ENCODE data around the gene CSAG1. TPM values are rescaled to one million over a fixed set of nuclear protein-coding genes. Genes with fewer than 3 reads are reported as not detected.
"Not testable (repeated sequence)": the region's sequence is repeated elsewhere in the genome, so short reads cannot be mapped to it uniquely, and the experiment has no call there.

The CSAG1 gene
- total RNA-seq, 1 experiment from 2014 or later, result 1.2 TPM

GRCh38 chrX:152769549-152770289 is 36.2 kb upstream of the CSAG1 start, which contains the start of gene MAGEA6:
TSS of gene MAGEA6 (minus strand) at chrX:152769689. CDS start at chrX:152767650, 2,039 bp downstream.
- CTCF ChIA-PET; H4K20me1 ChIP-seq (ENCODE audit: insufficient read depth); POLR2A ChIA-PET: not testable (repeated sequence)

GRCh38 chrX:152766562-152766961 is 33.0 kb upstream of the CSAG1 start:
- RAD21 ChIA-PET (ENCODE audit: low non-redundant PET in 1 of 2, low total read pairs in 2 of 2, uncharacterized antibody in 2 of 2, unreplicated experiment in 2 of 2); H3K27me3 ChIP-seq (ENCODE audit: insufficient read depth, low read length); H3K79me2 ChIP-seq (ENCODE audit: insufficient read depth, low read length); H3K27ac ChIP-seq (ENCODE audit: low read depth, low read length); H3K4me2 ChIP-seq (ENCODE audit: low read length); CTCF ChIA-PET; H2AFZ ChIP-seq (ENCODE audit: low read depth, low read length, poor library complexity, severe bottlenecking); BruUV-seq (replicated peaks); ATAC-seq; H3K9me3 ChIP-seq (ENCODE audit: control insufficient read depth in 1 of 2, insufficient read depth in 1 of 2, low read depth in 1 of 2, low read length in 2 of 2); DNase-seq (ENCODE audit: low read depth, low spot score); H3K4me3 ChIP-seq (replicated peaks in 1 of 2; ENCODE audit: low read depth in 1 of 2, low read length in 2 of 2); H4K20me1 ChIP-seq (ENCODE audit: insufficient read depth); H3K9ac ChIP-seq (ENCODE audit: low read length); H3K9me2 ChIP-seq (ENCODE audit: insufficient read depth); H3K36me3 ChIP-seq (ENCODE audit: control insufficient read depth in 1 of 2, insufficient read depth in 2 of 2, low read length in 2 of 2); POLR2A ChIA-PET; intact Hi-C loops (cut with micrococcal nuclease); H3K4me1 ChIP-seq (ENCODE audit: control insufficient read depth in 1 of 2, insufficient read depth in 2 of 2, low read length in 2 of 2): not testable (repeated sequence)

More at GRCh38 chrX:152769549-152770289, 36.2 kb upstream of the CSAG1 start, which contains the start of gene MAGEA6:
- H2AFZ ChIP-seq (ENCODE audit: low read depth, low read length, poor library complexity, severe bottlenecking); BruUV-seq (replicated peaks); intact Hi-C loops (cut with micrococcal nuclease); H3K9ac ChIP-seq (ENCODE audit: low read length); H3K9me3 ChIP-seq (ENCODE audit: control insufficient read depth in 1 of 2, insufficient read depth in 1 of 2, low read depth in 1 of 2, low read length in 2 of 2); H3K4me2 ChIP-seq (ENCODE audit: low read length); H3K27me3 ChIP-seq (ENCODE audit: insufficient read depth, low read length); H3K9me2 ChIP-seq (ENCODE audit: insufficient read depth); H3K79me2 ChIP-seq (ENCODE audit: insufficient read depth, low read length); H3K4me1 ChIP-seq (ENCODE audit: control insufficient read depth in 1 of 2, insufficient read depth in 2 of 2, low read length in 2 of 2); H3K4me3 ChIP-seq (replicated peaks in 1 of 2; ENCODE audit: low read depth in 1 of 2, low read length in 2 of 2); RAD21 ChIA-PET (ENCODE audit: low non-redundant PET in 1 of 2, low total read pairs in 2 of 2, uncharacterized antibody in 2 of 2, unreplicated experiment in 2 of 2); H3K27ac ChIP-seq (ENCODE audit: low read depth, low read length); H3K36me3 ChIP-seq (ENCODE audit: control insufficient read depth in 1 of 2, insufficient read depth in 2 of 2, low read length in 2 of 2); DNase-seq (ENCODE audit: low read depth, low spot score): not testable (repeated sequence)
- peak; percentile 94 for ATAC-seq

- H3K9me3 ChIP-seq (ENCODE audit: control insufficient read depth in 1 of 2, insufficient read depth in 1 of 2, low read depth in 1 of 2, low read length in 2 of 2); H3K9me2 ChIP-seq (ENCODE audit: insufficient read depth); H3K4me2 ChIP-seq (ENCODE audit: low read length); H3K4me3 ChIP-seq (replicated peaks in 1 of 2; ENCODE audit: low read depth in 1 of 2, low read length in 2 of 2); H3K4me1 ChIP-seq (ENCODE audit: control insufficient read depth in 1 of 2, insufficient read depth in 2 of 2, low read length in 2 of 2); intact Hi-C loops (cut with micrococcal nuclease); H3K36me3 ChIP-seq (ENCODE audit: control insufficient read depth in 1 of 2, insufficient read depth in 2 of 2, low read length in 2 of 2); H3K27ac ChIP-seq (ENCODE audit: low read depth, low read length); H3K9ac ChIP-seq (ENCODE audit: low read length); H3K27me3 ChIP-seq (ENCODE audit: insufficient read depth, low read length); DNase-seq (ENCODE audit: low read depth, low spot score); ATAC-seq; H3K79me2 ChIP-seq (ENCODE audit: insufficient read depth, low read length); BruUV-seq (replicated peaks); CTCF ChIA-PET; H4K20me1 ChIP-seq (ENCODE audit: insufficient read depth); RAD21 ChIA-PET (ENCODE audit: low non-redundant PET in 1 of 2, low total read pairs in 2 of 2, uncharacterized antibody in 2 of 2, unreplicated experiment in 2 of 2); POLR2A ChIA-PET; H2AFZ ChIP-seq (ENCODE audit: low read depth, low read length, poor library complexity, severe bottlenecking): not testable (repeated sequence)
These were observed 28.1 kb upstream of the CSAG1 start for GRCh38 chrX:152761582-152761981.

GRCh38 chrX:152759544-152759943 is 26.0 kb upstream of the CSAG1 start:
- H2AFZ ChIP-seq (ENCODE audit: low read depth, low read length, poor library complexity, severe bottlenecking); H4K20me1 ChIP-seq (ENCODE audit: insufficient read depth); H3K9me3 ChIP-seq (ENCODE audit: control insufficient read depth in 1 of 2, insufficient read depth in 1 of 2, low read depth in 1 of 2, low read length in 2 of 2); H3K79me2 ChIP-seq (ENCODE audit: insufficient read depth, low read length); POLR2A ChIA-PET; ATAC-seq; H3K27me3 ChIP-seq (ENCODE audit: insufficient read depth, low read length); H3K9ac ChIP-seq (ENCODE audit: low read length); intact Hi-C loops (cut with micrococcal nuclease); DNase-seq (ENCODE audit: low read depth, low spot score); H3K36me3 ChIP-seq (ENCODE audit: control insufficient read depth in 1 of 2, insufficient read depth in 2 of 2, low read length in 2 of 2); RAD21 ChIA-PET (ENCODE audit: low non-redundant PET in 1 of 2, low total read pairs in 2 of 2, uncharacterized antibody in 2 of 2, unreplicated experiment in 2 of 2); CTCF ChIA-PET; H3K4me3 ChIP-seq (replicated peaks in 1 of 2; ENCODE audit: low read depth in 1 of 2, low read length in 2 of 2); H3K4me2 ChIP-seq (ENCODE audit: low read length); BruUV-seq (replicated peaks); H3K4me1 ChIP-seq (ENCODE audit: control insufficient read depth in 1 of 2, insufficient read depth in 2 of 2, low read length in 2 of 2); H3K9me2 ChIP-seq (ENCODE audit: insufficient read depth); H3K27ac ChIP-seq (ENCODE audit: low read depth, low read length): not testable (repeated sequence)

Data from HCT116 (cell line).